ENCODE results near the gene CDA. TPM values are rescaled to one million over a fixed set of nuclear protein-coding genes. Genes with fewer than 3 reads are reported as not detected.

The CDA gene
- total and polyA plus RNA-seq, 2 of the 8 experiments (the other 6 are each of a cell fraction or from before 2014, with no cell fraction given) = 4.4 to 11.3 TPM

GRCh38 chr1:20555758-20556120 is 33.2 kb upstream of the CDA start:
- H2BK5ac ChIP-seq (ENCODE audit: low read depth, low read length) = no peak overlapping the region
- peaks cover 0 to 21% (median 11%) of the 10 kb centered on the region in 4 experiments; a peak in 4 of 7 replicates for H3K4me1 ChIP-seq (replicated peaks in 1 of 4; ENCODE audit: control insufficient read depth in 3 of 4, insufficient read depth in 4 of 4, low read length in 3 of 4)

More at GRCh38 chr1:20555758-20556120, 33.2 kb upstream of the CDA start:
- Histone ChIP-seq H2BK120ac (replicated peaks; ENCODE audit: low read depth, low read length) (no peak overlapping the region), H3K9me3 (ENCODE audit: insufficient read depth in 2 of 2, low read depth in 1 of 2, low read length in 1 of 2) (no peaks in the 10 kb centered on the region), H4K20me1 (replicated peaks in 1 of 2; ENCODE audit: control insufficient read depth in 1 of 2, insufficient read depth in 2 of 2, low read length in 2 of 2) (peaks cover 0 to 2% of the 10 kb centered on the region in 2 experiments), H3K9ac (replicated peaks in 1 of 4; ENCODE audit: extremely low read depth in 1 of 4, low read depth in 3 of 4, low read length in 3 of 4) (no peak overlapping the region), H3K23ac (ENCODE audit: insufficient read length) (no peak overlapping the region), H4K91ac (replicated peaks; ENCODE audit: insufficient read length, low read length) (no peak overlapping the region), H3K36me3 (ENCODE audit: control insufficient read depth in 2 of 4, insufficient read depth in 4 of 4, low read length in 3 of 4) (peaks cover 0 to 5% (median 0%) of the 10 kb centered on the region in 4 experiments; a peak in 1 of 8 replicates), H4K8ac (ENCODE audit: extremely low read depth, insufficient read depth, low read length) (no peak overlapping the region), H2BK15ac (ENCODE audit: low read length) (no peak overlapping the region), H3K79me1 (ENCODE audit: low read depth, low read length) (no peaks in the 10 kb centered on the region), H3K18ac (ENCODE audit: extremely low read depth, low read length) (no peak overlapping the region), H3K27me3 (replicated peaks in 1 of 4; ENCODE audit: control insufficient read depth in 3 of 4, extremely low read depth in 1 of 4, insufficient read depth in 3 of 4, low read length in 3 of 4) (peaks cover 34 to 57% (median 52%) of the 10 kb centered on the region in 4 experiments), H3K23me2 (ENCODE audit: low read depth, low read length) (peaks cover 19% of the 10 kb centered on the region; the same call in 1 of the 2 replicates), H3K14ac (ENCODE audit: insufficient read length) (no peak overlapping the region), H2AFZ (ENCODE audit: low read length) (no peak overlapping the region), H3K4me2 (ENCODE audit: insufficient read depth in 1 of 2, low read depth in 2 of 2, low read length in 2 of 2) (no peak overlapping the region), H3K4ac (replicated peaks; ENCODE audit: insufficient read length, low read depth, low read length) (no peak overlapping the region), H3K27ac (ENCODE audit: low read depth, low read length) (no peak overlapping the region), H2BK12ac (ENCODE audit: low read depth, low read length) (no peak overlapping the region), H3K4me3 (ENCODE audit: extremely low read depth in 1 of 4, insufficient read depth in 2 of 4, low read depth in 3 of 4, low read length in 4 of 4) (no peak overlapping the region), H4K5ac (ENCODE audit: insufficient read length, low read depth, low read length) (no peak overlapping the region), H3K79me2 (ENCODE audit: control insufficient read depth in 1 of 2, insufficient read depth in 2 of 2, low read length in 2 of 2) (no peaks in the 10 kb centered on the region), H2AK5ac (ENCODE audit: low read depth, low read length) (no peak overlapping the region), H2BK20ac (ENCODE audit: low read length) (no peak overlapping the region), H3K56ac (replicated peaks; ENCODE audit: insufficient read length, low read depth, low read length) (no peak overlapping the region)
- no peak for FAIRE-seq
- POLR2A ChIA-PET (ENCODE audit: partially characterized antibody) = interaction anchor here (0.7 kb wide), 1 partner anchor 339 kb away, joined by 3 read pairs; no protein-coding TSS in a partner anchor
- CTCF ChIA-PET (ENCODE audit: partially characterized antibody) = interaction anchor here (1.1 to 1.4 kb wide), 3 partner anchors 20 to 77 kb away, joined by 3 to 4 read pairs (median 3); no protein-coding TSS in a partner anchor
- no peak for DNase-seq (ENCODE audit: low read depth in 1 of 2, low spot score in 2 of 2)
- whole genome bisulfite sequencing, 2 experiments (ENCODE audit: extremely low coverage in 1 of 2, insufficient coverage in 1 of 2, insufficient read length in 1 of 2, insufficient replicate concordance in 2 of 2, low coverage in 1 of 2, low lambda C conversion rate in 2 of 2, missing lambda C conversion rate in 1 of 2) = 84% methylated on average over 4 of the region's 4 CpGs; no CpG with 5 or more reads in 1 of the 2 experiments
- TF ChIP-seq HDAC6 (IDR thresholded peaks at IDR 0.05; ENCODE audit: low read depth, low read length) (no peak), RXRA (IDR thresholded peaks at IDR 0.05; ENCODE audit: insufficient read depth, low read depth, low read length) (no peak), CTBP2 (IDR thresholded peaks at IDR 0.05; ENCODE audit: borderline replicate concordance, insufficient read depth, insufficient read length, low read length) (no peak), SUZ12 (IDR thresholded peaks at IDR 0.05; ENCODE audit: low read length) (no peak), ZNF274 (IDR thresholded peaks at IDR 0.05; ENCODE audit: borderline replicate concordance, extremely low read depth, low read length) (no peak), SIRT6 (IDR thresholded peaks at IDR 0.05; ENCODE audit: low read length) (no peak), EGR1 (IDR thresholded peaks at IDR 0.05; ENCODE audit: borderline replicate concordance, low read depth, low read length) (no peak), MAFK (IDR thresholded peaks at IDR 0.05; ENCODE audit: low read depth, low read length) (no peak), SP2 (IDR thresholded peaks at IDR 0.05; ENCODE audit: low read length) (no peak), TAF1 (IDR thresholded peaks at IDR 0.05; ENCODE audit: low read depth, low read length) (no peak), PHF8 (conservative IDR thresholded peaks at IDR 0.05; ENCODE audit: low read depth, low read length) (no peak), ASH2L (IDR thresholded peaks at IDR 0.05; ENCODE audit: low read length) (no peak)

All from H1 (cell line).